Umbilical cord (tissue), 2 donors: ENCODE measurements around the gene NSUN2. TPM values are rescaled to one million over a fixed set of nuclear protein-coding genes. Genes with fewer than 3 reads are reported as not detected.
"Not testable (repeated sequence)": the region's sequence is repeated elsewhere in the genome, so short reads cannot be mapped to it uniquely, and the experiment has no call there.

Experiments
- DNase-seq: peaks from one replicate; pipeline ENCODE4 v3.0.0-alpha.2; 2015; ENCODE audit warnings: low spot score
- total RNA-seq: library from RNA; depleted of rRNA; stranded (reverse); fragments of >200 nt; gene quantifications from one replicate; pipeline ENCODE4 v1.2.3, GENCODE V29; 2014; ENCODE audit warnings: low replicate concordance; ENCODE audit not compliant: insufficient read depth

The NSUN2 gene
- total RNA-seq, 1 donor from 2014 or later = 31.8 TPM

DNA sequence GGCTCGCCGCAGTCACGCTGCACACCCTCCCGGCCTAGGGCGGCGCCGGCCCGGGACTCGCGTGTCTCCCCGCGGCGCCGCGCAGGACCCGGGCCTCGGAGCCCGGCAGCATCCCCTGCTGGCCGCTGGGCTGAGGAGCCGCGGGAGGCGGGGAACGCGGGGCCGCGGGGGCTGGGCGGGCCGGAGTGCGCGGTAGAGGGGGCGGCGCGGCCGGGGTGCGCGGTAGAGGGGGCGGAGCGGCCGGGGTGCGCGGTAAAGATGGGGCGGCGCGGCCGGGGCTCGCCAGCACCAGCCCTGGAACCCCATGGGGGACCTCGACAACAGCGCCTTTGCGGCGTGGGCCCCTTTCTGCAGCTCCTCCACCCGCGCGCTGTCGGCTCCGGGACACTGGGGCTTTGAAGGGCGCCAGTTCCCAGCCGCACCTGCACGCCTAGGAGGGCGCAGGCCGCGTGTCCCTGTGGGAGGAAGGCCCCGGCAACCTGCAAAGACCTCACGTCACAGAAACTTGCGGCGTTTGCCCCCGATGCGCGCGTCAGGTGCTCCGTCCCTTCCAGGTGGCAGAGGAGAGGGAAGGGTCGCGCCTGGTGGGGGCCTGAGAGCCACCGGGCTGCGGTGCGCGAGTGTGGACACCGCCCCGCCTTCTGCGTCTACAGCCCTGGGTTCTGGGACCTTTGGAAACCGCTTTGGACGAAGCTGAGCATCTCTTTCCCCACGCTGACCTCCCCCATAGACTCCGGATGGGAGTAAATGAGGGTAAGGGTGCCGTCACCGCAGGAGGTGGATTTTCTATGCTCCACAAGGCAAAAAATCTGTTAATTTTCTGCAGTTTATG is 49.6 kb downstream of the NSUN2 start:
- peak; percentile 28 for DNase-seq

DNA sequence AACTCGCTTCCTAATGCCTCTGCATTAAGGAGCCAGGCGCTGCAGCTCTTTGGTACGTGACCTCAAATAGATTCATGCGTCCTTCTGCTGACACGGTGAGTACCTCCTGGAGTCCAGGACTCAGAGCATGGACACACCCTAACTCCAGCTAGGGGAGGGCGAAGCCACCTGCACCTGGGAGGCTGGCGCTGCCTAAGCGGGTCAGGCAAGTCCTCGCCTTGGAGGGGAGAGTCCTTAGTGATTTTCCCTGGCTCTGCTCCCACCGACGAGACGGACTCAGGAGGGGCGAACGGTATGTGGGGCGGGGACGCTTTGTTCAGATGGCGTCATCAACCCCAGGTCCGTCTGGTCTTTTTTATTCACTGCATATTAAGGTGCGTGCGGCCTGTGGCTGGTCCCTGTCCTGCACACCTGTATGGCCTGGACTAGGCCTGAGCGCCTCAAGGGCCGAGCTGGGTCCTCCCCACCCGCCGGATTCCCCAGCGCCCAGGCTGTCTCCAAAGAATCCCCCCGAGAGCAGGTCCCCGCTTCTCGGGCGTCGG is 50.3 kb downstream of the NSUN2 start:
- no peak for DNase-seq

DNA sequence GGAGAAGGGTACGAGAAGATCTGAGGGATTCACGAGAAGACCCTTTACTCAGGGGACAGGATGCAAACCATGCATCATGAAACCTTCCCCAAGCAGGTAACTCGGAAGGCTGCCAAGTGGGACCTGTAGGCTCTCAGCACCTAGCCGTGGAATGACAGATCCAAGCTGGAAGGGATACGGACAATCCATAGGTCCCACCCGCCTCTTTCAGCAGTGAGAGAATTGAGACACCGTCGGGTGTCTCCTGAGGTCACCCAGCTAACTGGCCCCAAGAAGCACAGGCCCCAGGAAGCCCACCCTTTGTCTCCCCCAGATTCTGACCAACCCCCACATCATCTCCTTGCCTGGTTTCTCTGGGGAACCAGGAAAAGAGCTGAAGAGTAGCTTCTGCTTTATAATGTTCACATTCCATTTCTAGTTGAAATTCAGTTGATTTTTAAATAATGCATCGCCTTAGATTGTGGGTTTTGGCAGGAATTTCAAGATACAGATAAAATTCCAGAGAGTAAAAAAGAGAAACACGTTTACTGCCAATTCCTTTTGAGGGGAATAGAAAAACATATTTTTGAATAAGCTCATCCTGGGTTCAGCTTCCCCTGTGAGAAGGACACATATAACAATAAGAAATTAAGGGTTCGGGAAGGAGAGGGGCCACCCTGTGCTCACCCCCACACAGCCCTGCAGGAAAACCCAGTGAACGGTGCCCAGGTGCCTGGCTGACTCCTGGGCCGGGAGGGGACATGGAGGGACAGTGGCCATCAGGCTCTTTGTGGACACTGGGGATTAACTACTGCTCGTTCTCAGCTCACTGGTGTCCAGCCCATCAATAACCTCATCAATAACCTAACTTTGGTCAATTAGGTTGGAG is 51.1 kb downstream of the NSUN2 start:
- no peak for DNase-seq

DNA sequence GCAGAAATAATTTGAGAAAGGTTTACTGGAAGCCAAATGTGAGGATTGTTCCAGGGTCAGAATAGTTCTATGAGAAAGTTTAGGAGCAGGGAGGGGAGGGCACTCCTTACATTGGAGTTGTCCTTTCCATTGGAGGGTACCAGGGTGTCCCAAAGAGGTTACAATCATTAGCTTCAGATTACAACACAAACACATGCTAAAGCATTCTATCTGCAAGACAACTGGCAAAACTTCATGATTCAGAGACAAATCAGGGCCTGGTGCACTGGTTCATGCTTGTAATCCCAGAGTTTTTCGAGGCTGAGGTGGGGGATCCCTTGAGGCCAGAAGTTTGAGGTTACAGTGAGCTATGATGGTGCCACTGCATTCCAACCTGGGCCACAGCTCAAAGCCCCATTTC is 51.8 kb downstream of the NSUN2 start:
- DNase-seq = no peak

- no peak for DNase-seq
These were observed 53.3 kb downstream of the NSUN2 start for GRCh38 chr5:6579535-6579934.

DNA sequence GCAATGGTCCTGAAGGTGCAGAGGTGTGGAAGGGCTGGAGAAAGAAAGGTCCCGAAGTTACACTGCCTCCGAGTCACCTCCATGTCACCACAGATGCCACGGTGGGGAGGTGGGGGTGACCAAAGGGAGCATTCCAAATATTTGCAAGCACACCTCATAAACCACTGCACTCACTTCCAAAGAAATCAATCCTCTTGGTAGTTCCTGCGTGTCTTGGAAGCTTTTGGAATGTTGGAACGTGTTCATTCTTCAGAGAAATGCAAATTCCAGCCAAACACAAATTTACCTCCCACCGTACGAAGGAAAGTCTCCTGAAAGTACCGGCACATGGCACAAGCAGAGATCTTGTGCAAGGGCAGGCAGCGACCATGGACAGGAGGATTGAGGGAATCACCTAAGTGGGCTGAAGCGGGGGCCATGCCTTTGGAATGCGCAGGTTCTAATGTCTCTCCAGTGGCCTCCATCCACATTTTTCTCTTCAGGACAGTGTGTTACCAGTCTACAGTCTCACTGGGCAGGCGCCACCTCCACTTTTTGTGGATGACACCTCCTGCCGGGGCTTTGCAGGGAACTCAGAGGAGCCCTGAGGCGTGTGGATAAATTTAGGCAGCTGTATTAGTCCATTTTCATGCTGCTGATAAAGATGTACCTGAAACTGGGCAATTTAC is 54.0 kb downstream of the NSUN2 start:
- no peak for DNase-seq

- DNase-seq = peak; percentile 19
These were observed 55.9 kb downstream of the NSUN2 start for GRCh38 chr5:6576861-6577501.

DNA sequence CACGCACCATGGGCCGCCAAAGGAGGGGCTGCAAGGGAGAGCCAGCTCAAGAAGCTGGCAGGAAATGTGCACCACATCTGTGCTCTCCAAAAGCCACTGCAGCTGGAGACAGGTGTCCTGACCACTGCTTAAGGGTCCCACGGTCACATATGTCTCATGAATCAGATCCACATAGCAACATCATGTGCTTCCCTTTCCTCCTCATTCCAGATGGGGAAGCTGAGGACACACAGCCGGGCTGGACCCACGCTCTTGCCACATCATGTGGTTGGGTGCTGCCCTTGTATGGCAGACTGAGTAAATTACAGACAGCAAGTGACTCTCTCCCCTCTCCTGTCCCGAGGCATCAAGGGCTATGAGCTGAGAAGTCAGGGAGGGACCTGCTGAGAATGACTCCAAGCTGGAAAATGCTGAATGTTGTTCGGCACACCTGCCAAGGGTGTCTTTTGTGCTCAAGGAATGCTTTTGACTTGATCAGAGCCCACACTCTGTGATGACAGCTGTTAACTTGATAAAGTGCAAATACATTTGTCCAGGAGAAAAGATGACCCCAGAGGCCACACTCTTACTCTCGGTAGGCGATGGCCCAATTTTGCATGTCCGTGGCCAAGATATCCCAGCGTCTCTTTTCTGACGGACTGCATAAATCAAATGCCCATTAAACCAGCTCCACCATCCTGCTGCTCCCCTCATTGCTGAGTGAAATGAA is 58.2 kb downstream of the NSUN2 start:
- DNase-seq = no peak

DNA sequence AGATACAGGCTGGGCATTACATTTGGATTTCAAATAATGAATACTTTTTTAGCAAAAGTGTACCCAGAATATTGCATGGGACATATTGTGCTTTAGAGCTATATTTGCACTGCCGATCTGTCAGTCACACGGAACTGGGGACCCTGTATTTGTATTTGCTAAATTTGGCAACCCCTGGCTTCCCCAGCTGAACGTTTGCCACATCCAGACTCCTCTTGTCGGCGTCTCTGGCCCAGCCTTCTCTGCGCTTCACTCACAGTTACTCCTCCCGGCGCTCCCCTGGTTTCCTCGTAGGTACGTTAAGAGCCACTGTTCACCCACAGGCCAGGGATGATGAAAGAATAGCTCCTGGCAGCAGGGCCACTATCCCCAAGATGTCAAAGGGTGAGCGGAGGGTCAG is 58.7 kb downstream of the NSUN2 start:
- DNase-seq = no peak

GRCh38 chr5:6573651-6574101 is 59.2 kb downstream of the NSUN2 start:
- DNase-seq = no peak

DNA sequence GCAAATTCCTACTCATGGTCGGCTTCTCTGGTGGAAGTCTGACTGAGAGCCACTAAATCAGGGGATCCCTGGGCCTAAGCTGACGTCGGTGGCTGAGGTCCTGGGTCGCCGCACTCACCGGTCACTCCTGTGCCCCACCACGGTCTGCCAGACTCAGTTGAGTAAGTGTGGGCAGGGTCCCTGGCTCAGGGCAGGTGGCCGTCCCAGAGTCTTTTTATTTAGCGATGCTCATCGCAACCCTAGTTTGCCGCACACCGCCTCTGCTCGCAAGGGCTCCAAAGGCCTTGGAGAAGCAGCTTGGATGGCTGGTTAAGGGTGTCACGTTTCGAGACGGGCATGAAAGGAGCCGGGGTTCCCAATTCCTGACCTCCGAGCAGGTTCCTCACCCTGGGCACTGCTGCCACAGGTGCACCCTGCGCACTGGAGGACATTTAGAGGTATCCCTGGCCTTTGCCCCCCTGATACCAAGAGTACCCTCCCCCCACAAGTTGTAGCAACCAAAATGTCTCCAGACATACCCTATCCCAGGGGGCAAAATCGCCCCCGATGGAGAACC is 59.9 kb downstream of the NSUN2 start:
- DNase-seq = no peak

GRCh38 chr5:6572086-6572824 is 60.6 kb downstream of the NSUN2 start:
- no peak for DNase-seq

DNA sequence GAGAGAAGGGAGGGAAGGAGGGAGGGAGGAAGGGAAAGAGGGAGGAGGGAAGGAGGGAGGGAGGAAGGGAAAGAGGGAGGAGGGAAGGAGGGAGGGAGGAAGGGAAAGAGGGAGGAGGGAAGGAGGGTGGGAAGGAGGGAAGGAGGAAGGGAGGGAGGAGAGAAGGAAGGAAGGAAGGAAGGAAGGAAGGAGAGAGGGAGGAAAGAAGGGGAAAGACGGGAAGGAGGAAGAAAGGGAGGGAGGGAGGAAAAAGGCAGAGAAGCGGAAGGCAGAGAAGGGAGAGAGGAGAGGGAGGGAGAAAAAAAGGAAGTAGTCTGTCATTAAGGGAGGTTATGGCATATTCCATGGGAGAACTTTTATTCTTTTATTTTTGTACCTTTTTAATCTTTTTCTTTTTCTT is 61.2 kb downstream of the NSUN2 start:
- not testable (repeated sequence) for DNase-seq

DNA sequence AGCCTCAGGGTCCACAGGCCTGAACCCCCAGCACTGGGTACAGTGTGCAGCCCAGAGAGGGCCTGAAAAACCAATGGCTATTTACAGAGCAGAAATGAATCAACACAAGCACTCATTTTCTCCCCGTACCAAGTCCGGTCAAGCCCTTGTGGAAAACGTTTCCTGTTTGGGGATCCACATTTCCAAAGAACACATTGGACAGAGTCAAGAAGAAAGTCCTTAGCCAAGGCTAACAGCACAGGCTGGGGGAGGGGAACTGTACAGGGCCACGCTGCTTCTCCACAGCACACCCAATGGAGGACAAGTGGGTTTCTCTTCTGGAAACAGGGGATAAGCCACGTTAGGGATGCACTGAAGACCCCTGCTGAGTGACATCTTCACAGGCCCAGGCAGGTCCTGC is 62.3 kb downstream of the NSUN2 start:
- DNase-seq = no peak

- DNase-seq = no peak
These were observed 64.0 kb downstream of the NSUN2 start for GRCh38 chr5:6568889-6569288.

DNA sequence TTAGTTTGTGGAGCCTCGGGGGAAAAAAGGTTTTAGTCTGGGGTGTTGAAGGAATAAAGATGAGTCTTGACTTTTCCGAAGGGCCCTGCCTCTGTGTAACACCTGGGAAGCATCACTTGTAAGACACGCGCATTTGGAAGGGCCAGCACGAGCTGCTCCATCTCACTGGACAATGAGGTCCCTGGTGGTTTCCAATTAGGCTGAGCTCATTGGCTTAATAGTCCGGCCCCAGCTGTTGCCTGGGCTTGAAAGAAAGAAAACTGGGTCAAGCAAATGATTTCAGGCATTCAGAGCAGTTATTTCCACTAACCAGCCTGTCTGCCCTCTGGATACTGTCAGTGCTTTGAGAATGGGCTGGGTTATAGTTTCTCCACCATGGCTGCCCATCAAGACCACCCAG is 64.5 kb downstream of the NSUN2 start:
- no peak for DNase-seq

DNA sequence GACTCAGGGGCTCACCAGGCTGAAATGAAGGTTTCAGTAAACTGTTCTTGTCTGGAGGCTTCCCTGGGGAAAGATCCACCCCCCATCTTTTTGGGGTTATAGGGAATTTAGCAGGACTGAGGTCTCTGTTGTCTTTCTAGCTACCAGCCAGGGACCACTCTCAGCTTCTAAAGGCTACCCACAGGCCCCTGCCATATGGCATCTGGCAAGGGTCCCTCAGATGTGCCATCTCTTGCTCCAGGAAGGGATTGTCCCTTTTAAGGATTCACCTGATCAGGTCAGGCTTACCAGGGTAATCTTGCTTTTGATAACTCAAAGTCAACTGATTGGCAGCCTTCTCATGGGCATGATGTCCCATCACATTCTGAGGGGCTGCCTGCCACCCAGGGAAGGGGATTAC is 65.0 kb downstream of the NSUN2 start:
- no peak for DNase-seq

DNA sequence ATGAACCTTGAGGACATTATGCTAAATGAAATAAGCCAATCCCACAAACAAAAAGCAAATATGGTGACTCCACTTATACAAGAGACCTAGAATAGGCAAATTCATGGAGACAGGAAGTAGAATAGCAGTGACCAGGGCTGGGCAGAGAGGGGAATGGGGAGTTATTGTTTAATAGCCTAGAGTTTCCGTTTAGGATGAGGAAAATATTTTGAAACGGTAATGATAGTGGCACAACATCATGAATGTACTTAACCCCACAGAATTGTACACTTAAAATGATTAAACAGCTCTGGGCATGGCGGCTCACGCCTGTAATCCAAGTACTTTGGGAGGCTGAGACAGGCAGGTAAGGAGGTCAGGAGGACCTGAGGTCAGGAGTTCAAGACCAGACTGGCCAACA is 65.8 kb downstream of the NSUN2 start:
- DNase-seq = no peak

GRCh38 chr5:6565492-6565891 is 67.4 kb downstream of the NSUN2 start:
- no peak for DNase-seq
